Right cardiac atrium (tissue), 5 donors: ENCODE data around the gene CLDN14. TPM values are rescaled to one million over a fixed set of nuclear protein-coding genes. Genes with fewer than 3 reads are reported as not detected.
A peak's percentile ranks its signal among the peaks of the same experiment; 100 is the strongest.

ENCODE experiments used
- ATAC-seq, 2 donors: fragments of 200-7000 bp; cut with Tn5 transposase; one replicate each; pipeline versions ENCODE4 v1.8.0 to v1.9.1; 2020; ENCODE audit warnings: moderate library complexity in 2 of 2, mild to moderate bottlenecking in 1 of 2
- DNase-seq, 3 donors: peaks; one replicate each; pipeline ENCODE4 v3.0.0-alpha.2; 2020
- H3K27ac ChIP-seq: one replicate; pipeline ENCODE4 v1.5.1; 2013; ENCODE audit warnings: mild to moderate bottlenecking, low read length, control low read depth, moderate library complexity
- H3K27me3 ChIP-seq: one replicate; pipeline ENCODE4 v1.6.1; 2013; ENCODE audit not compliant: control insufficient read depth, insufficient read depth
- H3K4me1 ChIP-seq: one replicate; pipeline ENCODE4 v1.6.1; 2013; ENCODE audit warnings: low read length; ENCODE audit not compliant: control insufficient read depth, insufficient read depth
- H3K4me3 ChIP-seq: one replicate; pipeline ENCODE4 v1.5.1; 2013; ENCODE audit warnings: low read length, control low read depth
- H3K9me3 ChIP-seq: one replicate; pipeline ENCODE4 v1.6.1; 2013; ENCODE audit warnings: low read length; ENCODE audit not compliant: control insufficient read depth
- WGBS: extraction: QIAGEN DNeasy Blood & Tissue Kit; methylation state at CpG from one replicate; pipeline ENCODE4 v1.1.7; 2013; 5-methylcytosine and 5-hydroxymethylcytosine counted together
- intact Hi-C, 4 donors: fragments of 100-400 bp; cut with DNase I; formaldehyde crosslinking; loops; one replicate each; pipeline versions ENCODE4 v1.11.0 to v1.14.0; 2022 to 2023
- polyA plus RNA-seq: library from polyadenylated mRNA; stranded (reverse); fragments of 200-250 nt; gene quantifications from one replicate; pipeline ENCODE4 v1.2.3, GENCODE V29; 2013
- total RNA-seq, 4 donors: library from RNA; stranded (reverse); fragmentation: NEBNext Ultra II Directional; extraction: Animal tissue kit (Norgen Biotek cat#: 25700); gene quantifications; one replicate each; pipeline ENCODE4 v1.2.1, GENCODE V29; 2021
- donor health status: healthy with polysubstance abuse.
- donor health status: DM: no; HTN: yes; CAD: no.
- donor health status: DM: no; HTN: no; CAD: no.
- donor health status: DM: no; HTN: yes; CAD: no; lungs with severe emphysema.
- donor health status: DM: yes; HTN: yes; CAD: no.

The CLDN14 gene
- total and polyA plus RNA-seq, 5 donors = not detected

DNA sequence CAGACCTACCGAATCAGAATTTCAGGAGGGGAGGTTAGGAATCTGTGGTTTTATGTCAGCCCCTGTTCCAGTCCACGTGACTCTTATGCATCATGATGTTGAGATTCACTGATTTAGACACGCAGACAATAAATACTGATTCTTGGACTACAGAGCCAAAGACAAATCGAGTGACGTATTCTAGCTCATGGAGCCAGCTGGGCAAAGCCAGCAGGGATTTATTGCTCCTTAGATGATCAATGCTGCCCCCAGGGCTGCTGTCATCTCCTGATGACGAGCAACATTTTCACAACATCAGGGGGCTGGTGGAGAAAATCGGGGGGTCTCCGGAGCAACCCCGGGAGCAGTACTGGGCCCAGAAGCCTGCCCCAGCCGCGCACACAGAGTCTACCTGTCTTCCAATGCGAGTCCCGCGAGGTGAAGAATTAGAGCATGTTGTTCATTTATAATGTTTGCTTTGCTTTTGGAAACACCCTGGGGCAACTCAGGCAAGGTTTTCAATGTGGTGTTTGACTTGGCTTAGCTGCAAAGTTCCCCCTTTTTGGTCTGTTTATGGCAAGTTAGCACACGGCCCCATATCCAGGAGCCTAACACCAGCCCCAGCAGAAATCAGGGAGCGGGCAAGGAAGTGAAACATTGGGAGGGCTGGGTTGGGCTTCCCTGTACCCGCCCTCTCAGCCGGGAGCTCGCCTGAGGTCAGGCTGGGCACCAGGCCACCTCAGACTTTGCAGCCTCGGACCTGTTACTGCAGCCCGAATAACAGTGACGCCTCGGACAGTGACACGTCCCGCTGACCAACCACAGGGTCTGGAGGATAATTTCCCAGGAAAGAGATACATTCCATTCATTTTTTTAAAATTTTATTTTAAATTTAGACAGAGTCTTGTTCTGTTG, 19.9 kb upstream of the CLDN14 start:
- DNase-seq (peak; percentile 74 to 83 (median 81)), ATAC-seq (peak; percentile 87 to 89)
- 74% methylated on average over 25 of the region's 25 CpGs for WGBS
- H3K4me3 ChIP-seq = no peak overlapping the region
- intact Hi-C loops = loop anchor here in 3 of 4 donors (5.0 to 10.0 kb wide), 2 partner anchors 425 to 427 kb away; no protein-coding TSS in a partner anchor
- H3K27ac ChIP-seq = no peak overlapping the region
- H3K27me3 ChIP-seq = no peaks in the 10 kb centered on the region
- H3K9me3 ChIP-seq = no peaks in the 10 kb centered on the region
- no peaks in the 10 kb centered on the region for H3K4me1 ChIP-seq

DNA sequence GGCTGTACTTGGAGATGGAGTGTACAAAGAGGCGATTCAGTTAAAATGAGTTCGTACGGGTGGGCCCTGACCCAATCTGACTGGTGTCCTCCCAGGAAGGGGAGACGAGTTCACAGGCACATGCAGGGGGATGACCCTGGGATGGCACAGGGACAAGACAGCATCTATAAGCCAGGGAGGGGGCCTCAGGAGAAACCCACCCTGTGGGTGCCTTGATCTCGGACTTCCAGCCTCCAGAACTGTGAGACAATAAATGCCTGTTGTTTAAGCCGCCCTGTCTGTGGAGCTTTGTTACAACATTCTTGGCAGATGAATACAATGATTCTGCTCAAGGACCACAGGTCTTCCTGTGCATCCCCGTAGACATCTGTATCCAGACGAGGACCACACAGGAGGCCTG, 14.6 kb upstream of the CLDN14 start:
- Histone ChIP-seq H3K4me1 (no peaks in the 10 kb centered on the region), H3K4me3 (no peak overlapping the region), H3K9me3 (no peaks in the 10 kb centered on the region), H3K27ac (no peak overlapping the region), H3K27me3 (no peaks in the 10 kb centered on the region)
- intact Hi-C loops = no loop called here
- DNase-seq (no peak), ATAC-seq (no peak)
- 82% methylated on average over 8 of the region's 8 CpGs for WGBS

DNA sequence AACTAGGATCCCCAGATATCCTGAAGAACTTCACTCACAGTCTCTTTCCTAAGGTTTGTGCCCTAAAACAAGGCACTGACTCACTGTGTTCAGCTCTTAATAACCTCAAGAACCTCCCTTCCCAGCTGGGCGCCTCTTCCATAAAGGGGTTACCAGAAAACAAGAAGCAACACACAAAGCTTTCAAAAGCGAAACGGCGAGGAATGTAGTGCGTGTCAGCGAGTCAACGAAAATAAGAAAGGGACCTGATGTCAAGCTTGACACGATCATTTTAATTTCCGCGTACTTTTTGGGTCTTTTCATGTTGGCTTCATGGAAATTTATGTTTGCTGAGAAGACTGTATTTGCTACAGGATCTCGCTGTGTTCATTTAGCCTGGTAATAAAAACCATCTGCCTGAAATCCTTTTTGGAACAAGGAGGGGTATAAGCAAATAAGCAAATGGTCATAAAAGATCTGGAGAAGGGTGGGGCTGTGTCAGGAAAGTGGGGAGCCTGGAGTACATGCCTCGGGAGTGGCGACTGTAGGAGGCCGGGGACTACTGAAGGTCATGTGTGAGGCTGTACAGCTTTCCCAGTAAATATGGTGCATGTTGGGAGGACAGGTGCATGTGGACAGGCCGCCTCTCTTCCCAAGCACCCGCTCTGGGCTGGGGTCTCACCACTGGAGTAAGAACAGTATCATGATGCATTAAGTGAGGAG, 11.4 kb upstream of the CLDN14 start:
- Histone ChIP-seq H3K27ac (no peak overlapping the region), H3K4me3 (no peak overlapping the region), H3K27me3 (no peaks in the 10 kb centered on the region), H3K4me1 (no peaks in the 10 kb centered on the region), H3K9me3 (no peaks in the 10 kb centered on the region)
- WGBS = 91% methylated on average over 16 of the region's 16 CpGs
- DNase-seq (no peak), ATAC-seq (no peak)
- intact Hi-C loops = no loop called here

DNA sequence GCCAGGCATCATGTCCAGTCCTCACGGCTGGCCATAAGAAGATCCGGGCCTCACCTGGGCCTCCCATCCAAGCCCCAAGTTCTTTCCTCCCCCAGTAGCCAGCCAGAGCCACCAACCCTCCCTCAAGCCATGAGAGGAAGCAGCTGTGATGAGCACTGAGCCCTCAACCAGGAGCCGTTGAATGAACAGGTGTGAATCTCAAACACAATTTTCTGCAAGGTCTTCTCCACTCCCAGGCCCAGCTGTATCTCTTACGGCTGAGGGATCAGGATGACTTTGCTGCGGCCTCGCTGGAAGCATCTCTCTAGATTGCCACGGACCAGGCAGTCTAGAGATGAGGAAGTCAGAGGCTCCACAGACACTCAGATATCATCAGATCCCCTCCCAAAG, 9.8 kb upstream of the CLDN14 start:
- ATAC-seq = no peak
- 90% methylated on average over 7 of the region's 7 CpGs for WGBS
- no peak overlapping the region for H3K27ac ChIP-seq
- no peaks in the 10 kb centered on the region for H3K9me3 ChIP-seq
- H3K4me3 ChIP-seq = no peak overlapping the region
- H3K27me3 ChIP-seq = no peaks in the 10 kb centered on the region
- DNase-seq = no peak
- intact Hi-C loops = no loop called here
- H3K4me1 ChIP-seq = no peaks in the 10 kb centered on the region

DNA sequence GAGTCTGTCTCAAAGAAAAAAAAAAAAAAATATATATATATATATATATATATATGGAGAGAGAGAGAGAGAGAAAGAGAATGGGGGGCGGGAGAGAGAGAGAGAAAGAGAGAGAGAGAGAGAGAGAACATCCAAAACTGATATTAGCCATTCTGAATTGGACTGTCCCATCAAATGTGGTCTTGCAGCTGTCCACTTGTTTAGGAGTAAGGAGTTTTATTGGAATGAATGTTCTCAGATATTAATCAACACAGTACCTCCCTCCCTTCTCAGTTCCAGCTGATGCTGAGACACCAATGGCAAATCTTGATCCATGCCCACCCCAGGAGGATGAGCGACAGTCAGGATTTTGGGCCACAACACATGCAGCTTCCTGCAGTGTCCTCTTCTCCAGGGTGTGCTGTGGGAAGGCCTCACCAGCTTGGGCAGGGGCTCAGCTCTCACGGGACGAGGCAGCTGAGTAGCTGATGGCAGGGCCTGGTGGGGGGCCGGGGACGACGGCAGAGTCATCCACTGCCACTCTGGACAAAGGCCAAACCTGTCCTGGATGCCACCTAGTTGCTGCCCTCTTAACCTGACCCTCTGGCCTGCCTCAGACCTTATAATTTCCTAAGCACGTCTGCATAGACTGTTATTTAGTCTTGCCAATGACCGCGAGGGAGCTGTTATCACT, 9.3 kb upstream of the CLDN14 start:
- Histone ChIP-seq H3K4me1 (no peaks in the 10 kb centered on the region), H3K9me3 (no peaks in the 10 kb centered on the region), H3K4me3 (no peak overlapping the region), H3K27ac (no peak overlapping the region), H3K27me3 (no peaks in the 10 kb centered on the region)
- intact Hi-C loops = no loop called here
- ATAC-seq = no peak
- no peak for DNase-seq
- WGBS = 74% methylated on average over 10 of the region's 10 CpGs

DNA sequence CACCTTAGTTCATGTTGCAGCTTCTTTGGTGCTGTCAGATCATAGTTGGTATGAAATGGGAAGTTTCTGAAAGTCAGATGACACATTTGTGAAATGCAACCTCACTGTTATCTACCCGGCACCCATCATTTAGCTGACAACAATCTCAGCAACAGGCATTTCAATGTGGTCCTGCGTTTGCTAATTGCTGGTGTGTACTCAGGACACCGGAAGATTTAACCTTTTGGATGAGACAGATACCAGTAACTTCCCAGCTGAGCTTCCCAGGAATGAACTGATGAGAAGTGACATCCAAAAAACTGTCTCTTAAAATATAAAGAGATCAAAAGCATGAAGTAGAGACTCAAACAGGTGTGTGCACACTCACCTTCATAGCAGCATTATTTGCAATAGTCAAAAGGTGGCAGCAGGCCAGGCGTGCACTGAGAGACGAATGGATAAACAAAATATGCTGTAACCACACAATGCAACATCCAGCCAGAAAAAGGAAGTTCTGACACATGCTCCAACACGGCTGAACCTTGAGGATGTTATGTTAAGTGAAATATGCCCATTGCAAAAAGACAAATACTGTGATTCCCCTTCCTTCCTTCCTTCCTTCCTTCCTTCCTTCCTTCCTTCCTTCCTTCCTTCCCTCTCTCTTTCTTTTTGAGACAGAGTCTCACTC, 7.9 kb upstream of the CLDN14 start:
- H3K9me3 ChIP-seq = no peaks in the 10 kb centered on the region
- intact Hi-C loops = no loop called here
- no peak for ATAC-seq
- no peaks in the 10 kb centered on the region for H3K4me1 ChIP-seq
- H3K27me3 ChIP-seq = no peaks in the 10 kb centered on the region
- no peak overlapping the region for H3K4me3 ChIP-seq
- WGBS = 56% methylated on average over 6 of the region's 6 CpGs
- no peak overlapping the region for H3K27ac ChIP-seq
- DNase-seq = peak in 1 of 3 donors; percentile 42

DNA sequence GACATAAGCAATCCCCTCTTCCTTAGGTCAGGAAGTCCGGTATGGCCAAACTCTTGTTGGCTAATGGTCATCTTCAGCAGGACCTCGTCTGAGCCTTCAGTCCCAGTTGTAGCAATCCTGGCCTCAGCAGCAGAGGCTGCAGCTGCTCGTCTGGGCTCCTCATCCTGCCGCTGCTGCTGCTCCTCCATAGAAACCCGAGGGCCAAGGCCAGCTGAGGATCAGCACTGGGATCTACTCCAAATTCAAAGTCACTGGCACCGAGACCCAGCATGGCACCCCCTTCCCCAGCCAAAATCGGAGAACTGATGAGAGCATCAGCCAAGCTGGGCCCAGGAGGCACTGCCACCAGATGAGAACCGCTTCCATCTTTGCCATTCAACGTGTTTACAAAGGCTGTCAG, 6.3 kb upstream of the CLDN14 start:
- intact Hi-C loops = no loop called here
- Histone ChIP-seq H3K4me3 (no peak overlapping the region), H3K27ac (no peak overlapping the region), H3K4me1 (no peaks in the 10 kb centered on the region), H3K27me3 (no peaks in the 10 kb centered on the region), H3K9me3 (no peaks in the 10 kb centered on the region)
- WGBS = 77% methylated on average over 9 of the region's 9 CpGs
- DNase-seq = peak in 1 of 3 donors; percentile 32
- no peak for ATAC-seq

DNA sequence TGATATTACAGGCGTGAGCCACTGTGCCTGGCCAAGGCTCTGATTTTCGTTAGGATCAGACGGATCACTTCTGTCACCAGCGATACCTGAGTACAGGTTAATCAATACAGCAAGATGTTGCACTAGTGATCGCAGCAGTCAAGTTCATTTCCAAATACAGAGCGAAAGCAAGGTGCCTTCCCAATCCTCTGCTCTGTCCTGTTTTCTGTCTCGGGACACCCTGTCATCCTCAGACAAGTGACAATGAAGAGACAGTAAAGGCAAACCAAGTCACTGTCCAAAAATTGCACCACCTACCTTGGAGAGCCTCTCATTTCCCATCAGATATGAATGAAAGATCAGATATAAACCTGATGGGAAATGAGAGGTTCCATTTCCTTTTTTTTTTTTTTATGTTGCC, 5.6 kb upstream of the CLDN14 start:
- intact Hi-C loops = no loop called here
- Histone ChIP-seq H3K9me3 (no peaks in the 10 kb centered on the region), H3K4me3 (no peak overlapping the region), H3K27ac (no peak overlapping the region), H3K4me1 (no peaks in the 10 kb centered on the region), H3K27me3 (no peaks in the 10 kb centered on the region)
- peak in 1 of 3 donors; percentile 29 for DNase-seq
- WGBS = 74% methylated on average over 7 of the region's 7 CpGs
- ATAC-seq = no peak

DNA sequence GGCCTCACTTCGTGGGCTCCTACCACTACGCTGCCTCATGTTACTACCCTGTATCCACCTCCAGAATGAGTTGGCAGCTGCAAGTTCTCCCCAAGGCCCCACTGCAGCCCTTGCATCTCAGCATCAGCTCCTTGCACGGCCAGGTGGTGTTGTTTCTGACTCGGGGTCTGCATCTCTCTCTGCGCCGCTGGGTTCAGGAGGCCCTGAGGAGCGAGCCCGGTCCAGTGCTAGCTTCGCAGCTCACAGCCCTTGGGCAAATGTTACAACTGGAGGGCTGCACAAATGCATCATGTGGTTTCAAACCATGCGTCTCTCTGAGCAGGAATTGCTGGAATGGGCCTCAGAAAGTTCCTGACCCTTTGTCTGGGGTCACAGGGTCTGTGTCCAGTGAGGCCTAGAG, 3.2 kb upstream of the CLDN14 start:
- no peaks in the 10 kb centered on the region for H3K9me3 ChIP-seq
- WGBS = 94% methylated on average over 10 of the region's 10 CpGs
- intact Hi-C loops = no loop called here
- H3K27ac ChIP-seq = no peak overlapping the region
- H3K4me3 ChIP-seq = no peak overlapping the region
- H3K4me1 ChIP-seq = no peaks in the 10 kb centered on the region
- no peak for ATAC-seq
- DNase-seq = peak in 1 of 3 donors; percentile 4
- H3K27me3 ChIP-seq = no peaks in the 10 kb centered on the region

DNA sequence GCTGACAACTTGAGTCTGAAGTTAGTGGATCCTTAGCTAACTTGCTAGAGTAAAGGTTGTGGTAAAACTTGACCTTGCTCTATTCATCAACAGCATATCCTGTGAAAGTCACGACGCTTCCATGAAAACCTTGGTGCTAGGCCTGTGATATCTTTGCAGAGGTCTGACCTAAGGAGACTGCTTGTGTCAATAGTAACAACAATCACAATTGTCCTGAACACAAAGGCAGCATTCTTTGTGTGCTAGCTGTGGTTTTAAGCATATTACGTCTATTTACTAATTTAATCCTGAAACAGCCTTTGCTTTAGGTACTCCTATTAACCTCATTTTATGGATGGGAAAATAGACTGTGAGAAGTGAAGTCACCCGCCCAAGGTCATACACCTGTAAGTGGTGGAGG, 2.8 kb upstream of the CLDN14 start:
- Histone ChIP-seq H3K4me1 (no peaks in the 10 kb centered on the region), H3K9me3 (no peaks in the 10 kb centered on the region), H3K4me3 (no peak overlapping the region), H3K27ac (no peak overlapping the region), H3K27me3 (no peaks in the 10 kb centered on the region)
- DNase-seq (no peak), ATAC-seq (no peak)
- 91% methylated on average over 4 of the region's 4 CpGs for WGBS
- intact Hi-C loops = no loop called here
